ENCODE measurements around the gene MROH8. TPM values are rescaled to one million over a fixed set of nuclear protein-coding genes. Genes with fewer than 3 reads are reported as not detected.

The MROH8 gene
- polyA plus RNA-seq, 1 donor from 2014 or later: 3.2 TPM

DNA sequence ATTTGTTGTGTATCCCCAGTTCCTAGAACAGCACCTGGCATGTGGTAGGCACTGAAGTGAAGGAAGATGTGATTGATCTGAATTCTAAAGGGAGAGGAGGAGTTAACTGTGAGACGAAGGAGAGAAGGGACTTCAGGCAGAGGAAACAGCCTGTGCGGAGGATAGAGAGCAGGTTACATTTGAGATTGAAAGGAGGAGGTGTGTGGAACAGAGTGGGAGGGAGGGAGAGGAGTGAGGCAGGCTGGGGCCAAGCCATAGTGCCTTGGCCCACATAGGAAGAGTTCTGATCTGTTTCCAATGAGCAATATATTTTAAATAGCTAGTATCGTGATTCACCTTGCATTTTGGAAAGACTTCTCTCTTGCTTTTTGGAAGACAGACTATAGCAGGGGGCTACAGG, 13.9 kb upstream of the MROH8 start:
- H3K27ac ChIP-seq (ENCODE audit: low read length): no peak overlapping the region
- H3K36me3 ChIP-seq (ENCODE audit: insufficient read depth, low read length): no peaks in the 10 kb centered on the region
- H2AFZ ChIP-seq (ENCODE audit: low read depth, low read length): no peak overlapping the region
- H3K9me2 ChIP-seq (ENCODE audit: insufficient read depth, low read length): no peaks in the 10 kb centered on the region
- H3K4me2 ChIP-seq (ENCODE audit: low read length): no peak overlapping the region
- no peak overlapping the region for H3K9ac ChIP-seq (ENCODE audit: low read length)
- H3K9me3 ChIP-seq (ENCODE audit: low read length): no peaks in the 10 kb centered on the region
- H3F3A ChIP-seq (ENCODE audit: insufficient read depth, low read length, poor library complexity, severe bottlenecking): no peaks in the 10 kb centered on the region
- peaks cover 7% of the 10 kb centered on the region for H3K27me3 ChIP-seq (ENCODE audit: insufficient read depth, low read depth, low read length)
- peaks cover 8% of the 10 kb centered on the region for H4K20me1 ChIP-seq (ENCODE audit: insufficient read depth)
- peaks cover 47% of the 10 kb centered on the region for H3K79me2 ChIP-seq (replicated peaks; ENCODE audit: insufficient read depth, low read length)
- H3K4me3 ChIP-seq (ENCODE audit: low read length): no peak overlapping the region
- TF ChIP-seq SMC3 (conservative IDR thresholded peaks at IDR 0.05; ENCODE audit: poor library complexity) (no peak), EZH2 (IDR thresholded peaks at IDR 0.05; ENCODE audit: borderline replicate concordance, insufficient read depth, low read length, poor library complexity, severe bottlenecking) (no peak), RAD21 (conservative IDR thresholded peaks at IDR 0.05) (no peak)

GRCh38 chr20:37192137-37192854, 12.9 kb upstream of the MROH8 start:
- no peak overlapping the region for H3K27ac ChIP-seq (ENCODE audit: low read length)
- no peaks in the 10 kb centered on the region for H3K36me3 ChIP-seq (ENCODE audit: insufficient read depth, low read length)
- H3K9ac ChIP-seq (ENCODE audit: low read length): no peak overlapping the region
- TF ChIP-seq SMC3 (conservative IDR thresholded peaks at IDR 0.05; ENCODE audit: poor library complexity) (peak; percentile 77), RAD21 (conservative IDR thresholded peaks at IDR 0.05) (peak; percentile 68), CTCF (IDR thresholded peaks at IDR 0.05; ENCODE audit: poor library complexity, severe bottlenecking) (peak; percentile 90), MXI1 (conservative IDR thresholded peaks at IDR 0.05; ENCODE audit: poor library complexity, severe bottlenecking) (no peak)
- H3F3A ChIP-seq (ENCODE audit: insufficient read depth, low read length, poor library complexity, severe bottlenecking): no peaks in the 10 kb centered on the region
- no peaks in the 10 kb centered on the region for H3K9me3 ChIP-seq (ENCODE audit: low read length)
- no peaks in the 10 kb centered on the region for H3K27me3 ChIP-seq (ENCODE audit: insufficient read depth, low read depth, low read length)
- no peak overlapping the region for H3K4me3 ChIP-seq (ENCODE audit: low read length)
- H4K20me1 ChIP-seq (ENCODE audit: insufficient read depth): peaks cover 8% of the 10 kb centered on the region
- no peaks in the 10 kb centered on the region for H3K9me2 ChIP-seq (ENCODE audit: insufficient read depth, low read length)
- no peak overlapping the region for H3K4me2 ChIP-seq (ENCODE audit: low read length)
- peaks cover 43% of the 10 kb centered on the region for H3K79me2 ChIP-seq (replicated peaks; ENCODE audit: insufficient read depth, low read length)
- no peak overlapping the region for H2AFZ ChIP-seq (ENCODE audit: low read depth, low read length)

- Histone ChIP-seq H3K36me3 (ENCODE audit: insufficient read depth, low read length) (peaks cover 4% of the 10 kb centered on the region), H3K9me3 (ENCODE audit: low read length) (no peaks in the 10 kb centered on the region), H3K4me3 (ENCODE audit: low read length) (peak overlapping the region; percentile 33), H3K9me2 (ENCODE audit: insufficient read depth, low read length) (no peaks in the 10 kb centered on the region), H3K27ac (ENCODE audit: low read length) (peak overlapping the region; percentile 16), H3K27me3 (ENCODE audit: insufficient read depth, low read depth, low read length) (no peaks in the 10 kb centered on the region), H3K4me2 (ENCODE audit: low read length) (peak overlapping the region; percentile 5), H3K79me2 (replicated peaks; ENCODE audit: insufficient read depth, low read length) (peaks cover 38% of the 10 kb centered on the region), H4K20me1 (ENCODE audit: insufficient read depth) (peaks cover 8% of the 10 kb centered on the region), H2AFZ (ENCODE audit: low read depth, low read length) (no peak overlapping the region), H3F3A (ENCODE audit: insufficient read depth, low read length, poor library complexity, severe bottlenecking) (no peaks in the 10 kb centered on the region), H3K9ac (ENCODE audit: low read length) (no peak overlapping the region)
- TF ChIP-seq EP300 (conservative IDR thresholded peaks at IDR 0.05; ENCODE audit: poor library complexity, severe bottlenecking) (peak; percentile 75), POLR2AphosphoS5 (IDR thresholded peaks at IDR 0.05) (peak; percentile 44), EZH2 (IDR thresholded peaks at IDR 0.05; ENCODE audit: borderline replicate concordance, insufficient read depth, low read length, poor library complexity, severe bottlenecking) (no peak)
These were observed 11.2 kb upstream of the MROH8 start for GRCh38 chr20:37190354-37191112.
